ENCODE measurements around the gene CLK3. TPM values are rescaled to one million over a fixed set of nuclear protein-coding genes. Genes with fewer than 3 reads are reported as not detected.

Gene CLK3
- total and polyA plus RNA-seq, 10 donors, result 54.0 to 229 (median 105) TPM

- Histone ChIP-seq H3K4me1 (peaks cover 0 to 12% (median 6%) of the 10 kb centered on the region in 6 donors), H3K27me3 (replicated peaks in 1 of 7) (no peaks in the 10 kb centered on the region), H3K36me3 (no peaks in the 10 kb centered on the region), H3K27ac (no peak overlapping the region), H3K4me3 (no peak overlapping the region), H3K9me3 (no peaks in the 10 kb centered on the region)
- intact Hi-C loops (cut with DNase I; ENCODE audit: low total_unique reads), result no loop called here
- TF ChIP-seq POLR2A (IDR thresholded peaks at IDR 0.05), result no peak
- no peak for TF ChIP-seq CTCF (IDR thresholded peaks at IDR 0.05 in 8 of 11, conservative IDR thresholded peaks at IDR 0.05 in 3 of 11)
- TF ChIP-seq POLR2AphosphoS5 (IDR thresholded peaks at IDR 0.05), result no peak
- WGBS, 5 donors, result 64 to 81% (median 72%) methylated on average over 8 to 12 of the region's 12 CpGs
- no peak for DNase-seq
Observed at GRCh38 chr15:74604983-74605794, 10.4 kb upstream of the CLK3 start.

DNA sequence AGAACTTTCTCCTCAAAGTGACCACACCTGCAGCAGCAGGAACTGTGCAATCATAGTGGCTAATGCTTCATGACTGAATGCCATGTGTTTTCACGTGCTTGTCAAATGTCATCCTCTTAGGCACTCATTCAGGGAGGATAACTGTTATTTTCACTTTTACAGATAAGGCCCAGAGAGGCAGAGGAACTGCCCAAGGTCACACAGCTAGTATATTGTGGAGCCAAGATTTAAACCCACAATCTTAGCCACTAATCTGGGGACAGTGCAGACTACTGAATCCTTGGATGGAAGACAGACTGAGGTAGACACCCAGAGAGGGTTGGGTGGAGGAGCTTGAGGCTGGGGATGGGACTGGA is 9.9 kb upstream of the CLK3 start:
- no peak for DNase-seq
- TF ChIP-seq CTCF (IDR thresholded peaks at IDR 0.05 in 8 of 11, conservative IDR thresholded peaks at IDR 0.05 in 3 of 11), result no peak
- no peak for TF ChIP-seq POLR2AphosphoS5 (IDR thresholded peaks at IDR 0.05)
- TF ChIP-seq POLR2A (IDR thresholded peaks at IDR 0.05), result no peak
- Histone ChIP-seq H3K27me3 (replicated peaks in 1 of 7) (no peaks in the 10 kb centered on the region), H3K4me1 (peaks cover 0 to 12% (median 3%) of the 10 kb centered on the region in 6 donors), H3K36me3 (no peaks in the 10 kb centered on the region), H3K27ac (no peak overlapping the region), H3K4me3 (no peak overlapping the region), H3K9me3 (no peaks in the 10 kb centered on the region)
- 50 to 77% (median 59%) methylated on average over 1 of the region's 1 CpG for WGBS, 5 donors
- intact Hi-C loops (cut with DNase I; ENCODE audit: low total_unique reads), result no loop called here

GRCh38 chr15:74608786-74609185 is 6.8 kb upstream of the CLK3 start:
- H3K4me3 ChIP-seq, result no peak overlapping the region
- intact Hi-C loops (cut with DNase I; ENCODE audit: low total_unique reads), result no loop called here
- H3K36me3 ChIP-seq, result no peaks in the 10 kb centered on the region
- no peak for DNase-seq
- no peak overlapping the region for H3K27ac ChIP-seq
- H3K4me1 ChIP-seq, result peaks cover under 1 to 14% (median 4%) of the 10 kb centered on the region in 6 donors
- H3K27me3 ChIP-seq (replicated peaks in 1 of 7), result no peaks in the 10 kb centered on the region
- WGBS, 5 donors, result 50 to 90% (median 79%) methylated on average over 1 to 3 of the region's 3 CpGs
- TF ChIP-seq POLR2AphosphoS5 (IDR thresholded peaks at IDR 0.05) (no peak), CTCF (IDR thresholded peaks at IDR 0.05 in 8 of 11, conservative IDR thresholded peaks at IDR 0.05 in 3 of 11) (no peak), POLR2A (IDR thresholded peaks at IDR 0.05) (no peak)
- H3K9me3 ChIP-seq, result no peaks in the 10 kb centered on the region

GRCh38 chr15:74609938-74610301 is 5.7 kb upstream of the CLK3 start:
- H3K27ac ChIP-seq, result no peak overlapping the region
- TF ChIP-seq CTCF (IDR thresholded peaks at IDR 0.05 in 8 of 11, conservative IDR thresholded peaks at IDR 0.05 in 3 of 11) (no peak), POLR2AphosphoS5 (IDR thresholded peaks at IDR 0.05) (no peak), POLR2A (IDR thresholded peaks at IDR 0.05) (no peak)
- H3K4me3 ChIP-seq, result no peak overlapping the region
- H3K27me3 ChIP-seq (replicated peaks in 1 of 7), result no peaks in the 10 kb centered on the region
- no peaks in the 10 kb centered on the region for H3K36me3 ChIP-seq
- H3K4me1 ChIP-seq, result peaks cover 3 to 23% (median 9%) of the 10 kb centered on the region in 6 donors
- DNase-seq, result no peak
- intact Hi-C loops (cut with DNase I; ENCODE audit: low total_unique reads), result loop anchor here (10.0 kb wide), 1 partner anchor 65 kb away; the partner anchor contains the start of gene ARID3B
- no peaks in the 10 kb centered on the region for H3K9me3 ChIP-seq
- 81 to 98% (median 95%) methylated on average over 2 to 3 of the region's 3 CpGs for WGBS, 5 donors

Measured in spleen (tissue), 11 donors.